GM23248 (cell line): ENCODE data around the gene C1orf21.

ENCODE experiments used
- EZH2 ChIP-seq: fragments of 200-600 bp; sonication (generic); IDR thresholded peaks from 2 replicates; pipeline ENCODE4 v1.6.1; 2018; ENCODE audit warnings: antibody characterized with exemption, mild to moderate bottlenecking; ENCODE audit not compliant: insufficient read depth, poor library complexity, severe bottlenecking
- EZH2phosphoT487 ChIP-seq: fragments of 200-600 bp; sonication (generic); IDR thresholded peaks from 2 replicates; pipeline ENCODE4 v1.6.1; 2018; ENCODE audit warnings: antibody characterized with exemption, moderate library complexity, mild to moderate bottlenecking, low read depth; ENCODE audit not compliant: insufficient read depth

GRCh38 chr1:184646178-184646701 lies 259.4 kb downstream of the C1orf21 start:
- TF ChIP-seq EZH2phosphoT487, result no peak
- TF ChIP-seq EZH2, result no peak
